ENCODE data around the gene ATP1A1. TPM values are rescaled to one million over a fixed set of nuclear protein-coding genes. Genes with fewer than 3 reads are reported as not detected.
A peak's percentile ranks its signal among the peaks of the same experiment; 100 is the strongest.

The ATP1A1 gene
- total RNA-seq, 1 experiment from 2014 or later: 931 TPM

DNA sequence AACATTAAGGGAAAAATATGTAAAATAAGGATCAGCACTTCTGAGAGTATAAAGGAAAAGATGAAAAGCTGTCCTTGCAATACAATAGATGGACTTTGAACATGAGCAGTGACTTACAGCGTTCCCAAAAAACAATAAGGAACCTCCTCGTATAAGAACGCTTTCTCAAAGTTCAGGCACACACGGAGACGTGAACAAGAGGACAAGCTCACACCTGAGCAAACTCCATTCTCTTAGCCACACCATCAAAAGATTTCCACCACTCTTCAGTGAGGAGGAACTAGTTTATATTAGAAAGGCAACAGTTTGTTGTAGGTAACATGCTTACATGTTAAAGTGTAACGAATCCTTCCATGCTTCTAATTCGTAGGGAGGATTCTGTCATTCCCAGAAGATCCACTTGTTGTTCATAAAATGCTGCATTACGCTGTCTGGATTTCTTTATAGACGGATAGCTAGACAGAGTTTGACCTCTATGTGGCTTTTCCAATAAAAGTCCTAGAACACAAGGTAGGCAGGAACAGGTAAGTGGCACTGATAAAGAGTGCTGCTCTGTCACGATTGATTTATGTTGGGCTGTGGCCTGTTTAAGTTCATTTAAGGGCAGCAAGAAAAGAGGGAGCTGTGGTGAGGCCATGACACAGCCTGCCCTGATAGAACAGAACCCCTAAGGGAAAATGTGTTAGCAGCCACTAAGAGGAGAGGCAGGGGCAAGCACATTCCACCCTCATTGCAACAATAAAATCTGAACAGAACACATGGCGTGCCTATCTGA lies 37.0 kb upstream of the ATP1A1 start:
- DNase-seq: peak; percentile 51
- Histone ChIP-seq H3K9me2 (replicated peaks; ENCODE audit: insufficient read depth, low read length) (no peaks in the 10 kb centered on the region), H3K27me3 (ENCODE audit: low read length) (no peaks in the 10 kb centered on the region), H3K4me3 (ENCODE audit: low read length) (peak overlapping the region; percentile 54), H3K4me1 (ENCODE audit: low read length) (peaks cover 94% of the 10 kb centered on the region), H3K9ac (ENCODE audit: low read length) (peak overlapping the region; percentile 75), H2AFZ (ENCODE audit: low read length) (peak overlapping the region; percentile 7; the same call in 1 of the 2 replicates), H3K9me3 (ENCODE audit: low read length) (no peaks in the 10 kb centered on the region), H4K20me1 (ENCODE audit: insufficient read depth, low read depth, low read length) (no peaks in the 10 kb centered on the region), H3K36me3 (ENCODE audit: insufficient read depth, low read length) (no peaks in the 10 kb centered on the region), H3K79me2 (ENCODE audit: low read length) (no peaks in the 10 kb centered on the region), H3K4me2 (ENCODE audit: low read depth, low read length, poor library complexity, severe bottlenecking) (peak overlapping the region; percentile 72), H3K27ac (ENCODE audit: low read length) (peak overlapping the region; percentile 98)

DNA sequence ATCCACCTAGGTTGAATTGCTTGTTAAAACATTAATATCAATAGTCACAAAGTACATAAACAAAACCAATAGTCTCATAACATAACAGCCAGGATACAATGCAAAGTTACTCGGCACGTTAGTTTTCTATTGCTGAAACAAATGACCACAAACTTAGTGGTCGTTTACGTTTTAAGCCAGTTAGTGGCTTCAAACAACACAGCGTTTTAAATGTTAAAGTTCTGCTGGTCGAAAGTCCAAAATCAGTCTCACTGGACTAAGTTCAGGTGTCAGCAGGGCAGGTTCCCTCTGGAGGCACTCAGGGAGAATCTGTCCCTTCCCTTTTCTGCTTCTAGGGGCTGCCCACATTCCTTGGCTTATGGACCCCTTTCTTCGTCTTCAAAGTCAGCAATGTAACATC lies 35.6 kb upstream of the ATP1A1 start:
- Histone ChIP-seq H3K9ac (ENCODE audit: low read length) (0 out of 2 replicates have a peak overlapping the region, but pooled peaks have one; percentile 5), H3K9me3 (ENCODE audit: low read length) (no peaks in the 10 kb centered on the region), H3K4me2 (ENCODE audit: low read depth, low read length, poor library complexity, severe bottlenecking) (peak overlapping the region; percentile 21), H3K36me3 (ENCODE audit: insufficient read depth, low read length) (no peaks in the 10 kb centered on the region), H3K79me2 (ENCODE audit: low read length) (no peaks in the 10 kb centered on the region), H3K4me3 (ENCODE audit: low read length) (no peak overlapping the region), H3K9me2 (replicated peaks; ENCODE audit: insufficient read depth, low read length) (no peaks in the 10 kb centered on the region), H3K4me1 (ENCODE audit: low read length) (peaks cover 94% of the 10 kb centered on the region), H4K20me1 (ENCODE audit: insufficient read depth, low read depth, low read length) (no peaks in the 10 kb centered on the region), H2AFZ (ENCODE audit: low read length) (no peak overlapping the region), H3K27me3 (ENCODE audit: low read length) (no peaks in the 10 kb centered on the region), H3K27ac (ENCODE audit: low read length) (peak overlapping the region; percentile 98)
- no peak for DNase-seq

DNA sequence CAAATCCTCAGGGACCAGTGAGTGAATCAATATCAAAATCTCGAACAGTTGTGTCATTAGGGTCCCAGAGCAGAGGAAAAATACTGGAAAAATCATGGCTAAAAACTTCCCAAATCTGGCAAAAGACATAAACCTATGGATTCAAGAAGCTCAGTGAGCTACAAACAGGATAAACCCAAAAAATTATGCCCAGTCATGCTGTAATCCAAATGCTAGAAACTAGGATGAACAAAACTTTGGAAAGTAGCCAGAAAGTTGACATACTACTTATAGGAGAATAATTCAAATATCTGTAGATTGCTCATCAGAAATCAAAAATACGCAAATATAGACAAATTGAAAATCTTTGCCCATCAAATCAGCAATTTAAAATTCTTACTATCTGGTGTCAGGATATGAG lies 34.6 kb upstream of the ATP1A1 start:
- Histone ChIP-seq H3K27ac (ENCODE audit: low read length) (peak overlapping the region; percentile 98), H4K20me1 (ENCODE audit: insufficient read depth, low read depth, low read length) (no peaks in the 10 kb centered on the region), H3K4me1 (ENCODE audit: low read length) (peaks cover 94% of the 10 kb centered on the region), H2AFZ (ENCODE audit: low read length) (no peak overlapping the region), H3K79me2 (ENCODE audit: low read length) (no peaks in the 10 kb centered on the region), H3K9me3 (ENCODE audit: low read length) (no peaks in the 10 kb centered on the region), H3K9ac (ENCODE audit: low read length) (no peak overlapping the region), H3K4me2 (ENCODE audit: low read depth, low read length, poor library complexity, severe bottlenecking) (peak overlapping the region; percentile 21), H3K4me3 (ENCODE audit: low read length) (0 out of 2 replicates have a peak overlapping the region, but pooled peaks have one; percentile 7), H3K27me3 (ENCODE audit: low read length) (no peaks in the 10 kb centered on the region), H3K36me3 (ENCODE audit: insufficient read depth, low read length) (no peaks in the 10 kb centered on the region), H3K9me2 (replicated peaks; ENCODE audit: insufficient read depth, low read length) (no peaks in the 10 kb centered on the region)
- DNase-seq: no peak

DNA sequence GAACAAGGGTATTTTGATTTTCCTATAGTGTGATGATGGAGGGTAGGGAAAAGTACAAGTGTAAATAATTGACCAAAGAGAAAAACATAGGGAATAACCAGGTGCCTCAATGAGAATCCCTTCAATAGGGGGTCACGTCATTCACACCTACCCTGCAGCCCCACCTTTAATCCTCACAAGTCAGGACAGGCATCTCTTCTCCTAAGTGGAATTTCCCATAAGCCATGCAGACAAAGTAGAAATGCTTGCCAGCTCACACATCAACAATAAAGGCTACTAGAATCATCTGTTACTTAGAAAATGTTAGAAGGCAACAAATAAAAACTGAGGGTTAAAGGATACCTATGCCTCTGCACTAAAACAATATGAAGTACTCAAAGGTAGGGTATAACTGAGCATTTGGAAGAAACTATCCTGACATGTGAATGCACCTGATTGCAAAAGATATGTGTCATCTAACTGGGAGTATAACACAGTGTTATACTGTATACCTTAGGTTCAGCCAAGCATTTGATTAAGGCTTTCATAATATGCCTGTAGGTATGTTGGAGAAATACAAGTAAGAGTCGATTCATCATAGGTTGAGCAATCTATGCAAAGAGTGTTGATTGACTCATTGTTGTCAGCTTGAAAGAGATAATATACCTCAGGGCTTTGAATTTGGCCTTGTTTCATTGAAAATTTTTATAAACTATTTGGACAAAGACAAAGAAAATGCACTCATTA lies 32.4 kb upstream of the ATP1A1 start:
- Histone ChIP-seq H3K9me3 (ENCODE audit: low read length) (no peaks in the 10 kb centered on the region), H3K4me1 (ENCODE audit: low read length) (peaks cover 94% of the 10 kb centered on the region)

DNA sequence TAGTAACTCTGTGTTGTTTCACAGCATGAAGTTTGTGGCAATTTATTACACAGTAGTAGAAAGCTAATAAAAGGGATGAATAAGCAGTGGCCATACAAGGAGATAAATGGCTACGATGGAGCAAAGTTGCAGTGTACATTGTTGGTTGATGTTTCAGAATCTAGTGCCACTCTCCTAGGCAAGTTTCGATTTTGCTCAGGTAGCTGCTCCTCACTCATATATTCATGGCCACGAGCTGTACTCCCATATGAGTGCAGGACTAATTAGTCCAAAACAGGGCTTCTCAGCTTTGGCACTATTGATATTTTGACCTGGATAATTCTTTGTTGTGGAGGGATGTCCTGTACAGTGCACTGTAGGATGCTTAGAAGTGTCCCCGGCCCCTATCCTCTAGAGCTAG lies 30.0 kb upstream of the ATP1A1 start:
- H3K4me1 ChIP-seq (ENCODE audit: low read length): peaks cover 94% of the 10 kb centered on the region
- H3K9me2 ChIP-seq (replicated peaks; ENCODE audit: insufficient read depth, low read length): no peaks in the 10 kb centered on the region
- H3K9ac ChIP-seq (ENCODE audit: low read length): peak overlapping the region; percentile 32; the same call in 1 of the 2 replicates
- peak overlapping the region; percentile 45; the same call in 1 of the 2 replicates for H2AFZ ChIP-seq (ENCODE audit: low read length)
- no peaks in the 10 kb centered on the region for H3K9me3 ChIP-seq (ENCODE audit: low read length)
- H3K79me2 ChIP-seq (ENCODE audit: low read length): peaks cover 3% of the 10 kb centered on the region; the same call in 1 of the 2 replicates
- peak overlapping the region; percentile 98 for H3K27ac ChIP-seq (ENCODE audit: low read length)
- no peaks in the 10 kb centered on the region for H3K27me3 ChIP-seq (ENCODE audit: low read length)
- H3K4me3 ChIP-seq (ENCODE audit: low read length): no peak overlapping the region
- no peaks in the 10 kb centered on the region for H3K36me3 ChIP-seq (ENCODE audit: insufficient read depth, low read length)
- H4K20me1 ChIP-seq (ENCODE audit: insufficient read depth, low read depth, low read length): no peaks in the 10 kb centered on the region
- peak overlapping the region; percentile 95 for H3K4me2 ChIP-seq (ENCODE audit: low read depth, low read length, poor library complexity, severe bottlenecking)
- no peak for DNase-seq

More for the DNA sequence above, 32.4 kb upstream of the ATP1A1 start:
- H3K79me2 ChIP-seq (ENCODE audit: low read length): peaks cover 3% of the 10 kb centered on the region; the same call in 1 of the 2 replicates
- H4K20me1 ChIP-seq (ENCODE audit: insufficient read depth, low read depth, low read length): no peaks in the 10 kb centered on the region
- H3K9ac ChIP-seq (ENCODE audit: low read length): no peak overlapping the region
- H3K4me3 ChIP-seq (ENCODE audit: low read length): no peak overlapping the region
- H3K9me2 ChIP-seq (replicated peaks; ENCODE audit: insufficient read depth, low read length): no peaks in the 10 kb centered on the region
- DNase-seq: no peak
- H2AFZ ChIP-seq (ENCODE audit: low read length): peak overlapping the region; percentile 37; the same call in 1 of the 2 replicates
- no peaks in the 10 kb centered on the region for H3K36me3 ChIP-seq (ENCODE audit: insufficient read depth, low read length)
- no peaks in the 10 kb centered on the region for H3K27me3 ChIP-seq (ENCODE audit: low read length)
- H3K27ac ChIP-seq (ENCODE audit: low read length): peak overlapping the region; percentile 98
- H3K4me2 ChIP-seq (ENCODE audit: low read depth, low read length, poor library complexity, severe bottlenecking): no peak overlapping the region

DNA sequence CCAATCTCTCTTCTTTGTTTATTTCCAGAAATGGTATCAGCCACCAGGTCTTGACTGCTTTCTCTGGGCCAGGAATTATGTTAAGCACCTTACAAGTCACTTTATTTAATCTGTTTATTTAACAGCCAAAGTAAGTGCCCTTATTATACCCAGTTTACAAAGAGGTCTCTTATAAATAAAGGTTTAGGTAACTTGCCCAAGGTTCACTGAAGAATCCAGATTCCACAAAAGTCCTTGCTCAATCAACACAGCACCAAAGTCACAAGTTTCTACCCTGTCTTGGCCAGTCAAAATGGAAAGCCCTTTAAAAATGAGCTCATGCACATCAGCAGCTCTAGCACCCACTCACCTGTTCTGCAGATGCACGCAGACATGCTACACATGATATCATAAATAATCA lies 28.0 kb upstream of the ATP1A1 start:
- peak overlapping the region; percentile 64 for H3K4me3 ChIP-seq (ENCODE audit: low read length)
- peak; percentile 79 for DNase-seq

DNA sequence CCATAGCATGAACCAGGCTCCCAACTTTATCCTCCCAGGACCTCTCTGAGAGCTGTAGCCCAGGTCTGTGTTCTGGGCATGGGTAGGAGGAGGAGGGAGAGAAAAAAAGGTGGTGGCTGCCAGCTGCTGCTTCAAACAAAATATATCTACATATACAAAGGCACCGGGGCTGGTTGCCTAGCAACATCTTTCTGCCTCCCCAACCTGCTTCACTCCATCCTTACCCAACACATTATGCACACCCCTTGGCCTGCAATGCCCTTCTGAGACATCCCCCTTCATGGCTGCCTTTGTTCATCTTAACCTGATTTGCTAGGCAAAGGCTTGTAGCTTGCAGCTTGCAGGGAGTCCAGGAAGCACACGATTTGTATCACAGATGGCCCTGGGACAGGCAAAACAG lies 27.2 kb upstream of the ATP1A1 start:
- peak overlapping the region; percentile 98 for H3K27ac ChIP-seq (ENCODE audit: low read length)
- peak; percentile 98 for DNase-seq

More for the DNA sequence above, 28.0 kb upstream of the ATP1A1 start:
- no peaks in the 10 kb centered on the region for H3K9me2 ChIP-seq (replicated peaks; ENCODE audit: insufficient read depth, low read length)
- H3K79me2 ChIP-seq (ENCODE audit: low read length): peaks cover 3% of the 10 kb centered on the region; the same call in 1 of the 2 replicates
- H3K9me3 ChIP-seq (ENCODE audit: low read length): no peaks in the 10 kb centered on the region
- H3K27me3 ChIP-seq (ENCODE audit: low read length): no peaks in the 10 kb centered on the region
- peak overlapping the region; percentile 98 for H3K27ac ChIP-seq (ENCODE audit: low read length)
- peaks cover 99% of the 10 kb centered on the region for H3K4me1 ChIP-seq (ENCODE audit: low read length)
- peak overlapping the region; percentile 85 for H3K9ac ChIP-seq (ENCODE audit: low read length)
- H2AFZ ChIP-seq (ENCODE audit: low read length): no peak overlapping the region
- H3K4me2 ChIP-seq (ENCODE audit: low read depth, low read length, poor library complexity, severe bottlenecking): peak overlapping the region; percentile 95
- H4K20me1 ChIP-seq (ENCODE audit: insufficient read depth, low read depth, low read length): no peaks in the 10 kb centered on the region
- H3K36me3 ChIP-seq (ENCODE audit: insufficient read depth, low read length): no peaks in the 10 kb centered on the region

More for the DNA sequence above, 27.2 kb upstream of the ATP1A1 start:
- H3K36me3 ChIP-seq (ENCODE audit: insufficient read depth, low read length): no peaks in the 10 kb centered on the region
- H3K9me2 ChIP-seq (replicated peaks; ENCODE audit: insufficient read depth, low read length): no peaks in the 10 kb centered on the region
- H3K27me3 ChIP-seq (ENCODE audit: low read length): no peaks in the 10 kb centered on the region
- peak overlapping the region; percentile 95 for H3K4me2 ChIP-seq (ENCODE audit: low read depth, low read length, poor library complexity, severe bottlenecking)
- no peaks in the 10 kb centered on the region for H3K9me3 ChIP-seq (ENCODE audit: low read length)
- H3K4me3 ChIP-seq (ENCODE audit: low read length): peak overlapping the region; percentile 64
- no peak overlapping the region for H2AFZ ChIP-seq (ENCODE audit: low read length)
- H3K4me1 ChIP-seq (ENCODE audit: low read length): peaks cover 98% of the 10 kb centered on the region
- no peaks in the 10 kb centered on the region for H4K20me1 ChIP-seq (ENCODE audit: insufficient read depth, low read depth, low read length)
- peak overlapping the region; percentile 85 for H3K9ac ChIP-seq (ENCODE audit: low read length)
- H3K79me2 ChIP-seq (ENCODE audit: low read length): peaks cover 3% of the 10 kb centered on the region; the same call in 1 of the 2 replicates
